SK-N-MC (cell line): Measurements from ENCODE around the gene CD52.

Experiments
- EZH2 ChIP-seq: fragments of 200-600 bp; sonication (generic); IDR thresholded peaks from one replicate; pipeline ENCODE4 v1.6.1; 2017; ENCODE audit warnings: antibody characterized with exemption
- POLR2AphosphoS5 ChIP-seq: IDR thresholded peaks from 2 replicates; pipeline ENCODE4 v1.6.1; 2012; ENCODE audit warnings: mild to moderate bottlenecking, low read depth, low read length, borderline replicate concordance

- no peak for TF ChIP-seq EZH2
- no peak for TF ChIP-seq POLR2AphosphoS5
Observed at GRCh38 chr1:26360807-26361604, 43.2 kb downstream of the CD52 start.
